Endodermal cell (in vitro differentiated cells): Measurements from ENCODE around the gene KCNQ1. TPM values are rescaled to one million over a fixed set of nuclear protein-coding genes. Genes with fewer than 3 reads are reported as not detected.

Source experiments
- DNase-seq: peaks from one replicate; pipeline ENCODE4 v3.0.0-alpha.2; 2017
- H3K27ac ChIP-seq: 2 replicates; pipeline ENCODE4 v1.5.1; 2013; ENCODE audit warnings: mild to moderate bottlenecking, low read depth, low read length, moderate library complexity
- H3K27me3 ChIP-seq: 2 replicates; pipeline ENCODE4 v1.6.1; 2013; ENCODE audit warnings: mild to moderate bottlenecking, low read length, moderate library complexity; ENCODE audit not compliant: insufficient read depth, control insufficient read depth, poor library complexity, severe bottlenecking
- H3K36me3 ChIP-seq: 2 replicates; pipeline ENCODE4 v1.7.0; 2013; ENCODE audit warnings: mild to moderate bottlenecking, low read length, moderate library complexity; ENCODE audit not compliant: control insufficient read depth, insufficient read depth
- H3K4me1 ChIP-seq: one replicate; pipeline ENCODE4 v1.7.0; 2013; ENCODE audit warnings: low read length; ENCODE audit not compliant: control insufficient read depth, insufficient read depth
- H3K4me3 ChIP-seq: 2 replicates; pipeline ENCODE4 v1.5.1; 2013; ENCODE audit warnings: mild to moderate bottlenecking, low read length, moderate library complexity
- H3K9ac ChIP-seq: 2 replicates; pipeline ENCODE4 v1.6.1; 2013; ENCODE audit warnings: mild to moderate bottlenecking, low read length, moderate library complexity; ENCODE audit not compliant: poor library complexity, severe bottlenecking; ENCODE audit errors: extremely low read depth
- H3K9me3 ChIP-seq: 2 replicates; pipeline ENCODE4 v1.6.1; 2013; ENCODE audit warnings: mild to moderate bottlenecking, low read length, moderate library complexity; ENCODE audit not compliant: control insufficient read depth
- H3K27ac Mint-ChIP-seq: 2 replicates; pipeline ENCODE4 v1.8.0; 2020; ENCODE audit warnings: mixed read lengths
- H3K27me3 Mint-ChIP-seq: 2 replicates; pipeline ENCODE4 v1.8.0; 2021; ENCODE audit warnings: mild to moderate bottlenecking, mixed read lengths; ENCODE audit not compliant: insufficient read depth
- H3K36me3 Mint-ChIP-seq: 2 replicates; pipeline ENCODE4 v1.8.0; 2020; ENCODE audit warnings: low read depth, mixed read lengths
- H3K4me1 Mint-ChIP-seq: 2 replicates; pipeline ENCODE4 v1.8.0; 2020; ENCODE audit warnings: mixed read lengths
- H3K4me3 Mint-ChIP-seq: 2 replicates; pipeline ENCODE4 v1.8.0; 2020; ENCODE audit warnings: mild to moderate bottlenecking, moderate library complexity, mixed read lengths
- H3K9me3 Mint-ChIP-seq: 2 replicates; pipeline ENCODE4 v1.8.0; 2020; ENCODE audit warnings: mild to moderate bottlenecking, mixed read lengths
- WGBS, 2 experiments: methylation state at CpG; one replicate each; pipeline versions ENCODE4 v1.1.5 to v1.1.7; 2013; ENCODE audit warnings: missing lambda C conversion rate in 2 of 2, mixed read lengths in 1 of 2; ENCODE audit not compliant: insufficient coverage in 1 of 2, insufficient read length in 1 of 2; 5-methylcytosine and 5-hydroxymethylcytosine counted together
- total RNA-seq, 2 donors: library from RNA; stranded (reverse); fragmentation: NEBNext Ultra II Directional in 1 of 2; extraction: Animal tissue kit (Norgen Biotek cat#: 25700) in 1 of 2; gene quantifications; 2 replicates in 1 of 2; 3 replicates in 1 of 2; pipeline ENCODE4 v1.2.1, GENCODE V29; 2021
- TF ChIP-seq, protein P1 (sequence below): fragments of 200-600 bp; sonication (generic); conservative IDR thresholded peaks from 2 replicates; pipeline ENCODE4 v1.5.0; 2021; ENCODE audit warnings: antibody characterized with exemption, mild to moderate bottlenecking

Gene KCNQ1
- total RNA-seq, 2 donors from 2014 or later = 1.8 to 3.5 TPM

DNA sequence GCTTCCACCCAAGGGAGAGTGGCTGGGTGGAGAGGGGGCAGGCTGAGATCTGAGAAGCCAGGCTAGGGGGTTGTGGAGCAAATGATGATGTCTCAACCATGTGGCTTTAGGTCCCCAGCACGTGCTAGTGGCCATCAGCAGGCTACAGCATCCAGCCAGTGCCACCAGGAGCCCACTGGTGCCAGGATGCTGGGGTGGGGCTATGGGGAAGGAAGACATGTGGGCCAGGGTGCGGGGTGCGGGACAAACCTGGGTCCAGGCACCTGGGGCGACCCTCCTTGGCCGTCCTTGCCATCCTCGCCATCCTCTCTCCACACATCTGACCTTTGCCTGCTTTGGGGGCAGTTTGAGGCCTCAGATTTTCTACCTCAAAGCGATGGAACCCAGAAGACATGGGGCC is 104.3 kb downstream of the KCNQ1 start:
- H3K9me3 ChIP-seq = no peaks in the 10 kb centered on the region
- Mint-ChIP-seq H3K9me3 (no peaks in the 10 kb centered on the region), H3K36me3 (no peaks in the 10 kb centered on the region), H3K4me3 (no peak overlapping the region), H3K27ac (no peak overlapping the region), H3K27me3 (peaks cover 78% of the 10 kb centered on the region), H3K4me1 (no peaks in the 10 kb centered on the region)
- no peaks in the 10 kb centered on the region for H3K36me3 ChIP-seq
- H3K27me3 ChIP-seq = peaks cover 62% of the 10 kb centered on the region
- peak; percentile 24 for DNase-seq
- no peak overlapping the region for H3K27ac ChIP-seq
- WGBS, 2 experiments = 91 to 100% methylated on average over 2 to 7 of the region's 7 CpGs
- H3K4me3 ChIP-seq = no peak overlapping the region
- H3K9ac ChIP-seq = no peak overlapping the region
- TF ChIP-seq, protein P1, sequence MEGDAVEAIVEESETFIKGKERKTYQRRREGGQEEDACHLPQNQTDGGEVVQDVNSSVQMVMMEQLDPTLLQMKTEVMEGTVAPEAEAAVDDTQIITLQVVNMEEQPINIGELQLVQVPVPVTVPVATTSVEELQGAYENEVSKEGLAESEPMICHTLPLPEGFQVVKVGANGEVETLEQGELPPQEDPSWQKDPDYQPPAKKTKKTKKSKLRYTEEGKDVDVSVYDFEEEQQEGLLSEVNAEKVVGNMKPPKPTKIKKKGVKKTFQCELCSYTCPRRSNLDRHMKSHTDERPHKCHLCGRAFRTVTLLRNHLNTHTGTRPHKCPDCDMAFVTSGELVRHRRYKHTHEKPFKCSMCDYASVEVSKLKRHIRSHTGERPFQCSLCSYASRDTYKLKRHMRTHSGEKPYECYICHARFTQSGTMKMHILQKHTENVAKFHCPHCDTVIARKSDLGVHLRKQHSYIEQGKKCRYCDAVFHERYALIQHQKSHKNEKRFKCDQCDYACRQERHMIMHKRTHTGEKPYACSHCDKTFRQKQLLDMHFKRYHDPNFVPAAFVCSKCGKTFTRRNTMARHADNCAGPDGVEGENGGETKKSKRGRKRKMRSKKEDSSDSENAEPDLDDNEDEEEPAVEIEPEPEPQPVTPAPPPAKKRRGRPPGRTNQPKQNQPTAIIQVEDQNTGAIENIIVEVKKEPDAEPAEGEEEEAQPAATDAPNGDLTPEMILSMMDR = no peak
- no peaks in the 10 kb centered on the region for H3K4me1 ChIP-seq

DNA sequence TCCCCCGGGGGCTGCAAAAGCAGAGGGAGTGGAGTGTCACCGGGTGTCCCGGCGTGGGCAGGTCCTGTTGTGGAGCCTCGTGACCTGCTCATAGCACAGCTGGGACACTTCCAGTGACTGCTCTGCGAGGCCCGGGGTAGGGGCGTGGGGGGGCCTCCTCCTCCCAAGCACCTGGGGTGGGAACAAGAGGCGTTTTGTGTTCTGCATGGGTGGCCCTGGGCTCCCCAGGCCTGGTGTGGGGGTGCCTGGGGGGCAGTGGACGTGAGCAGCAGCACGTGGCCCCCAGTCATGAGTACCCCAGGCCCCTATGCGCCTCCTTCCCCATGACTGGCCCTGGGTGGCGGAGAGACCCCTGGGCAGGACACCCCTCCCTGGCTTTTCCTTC is 104.7 kb downstream of the KCNQ1 start:
- Mint-ChIP-seq H3K36me3 (no peaks in the 10 kb centered on the region), H3K27ac (no peak overlapping the region), H3K4me1 (peaks cover under 1% of the 10 kb centered on the region), H3K9me3 (no peaks in the 10 kb centered on the region), H3K4me3 (no peak overlapping the region), H3K27me3 (peaks cover 81% of the 10 kb centered on the region)
- Histone ChIP-seq H3K4me1 (no peaks in the 10 kb centered on the region), H3K9ac (no peak overlapping the region), H3K27me3 (peaks cover 62% of the 10 kb centered on the region), H3K36me3 (no peaks in the 10 kb centered on the region), H3K4me3 (no peak overlapping the region), H3K27ac (no peak overlapping the region), H3K9me3 (no peaks in the 10 kb centered on the region)
- peak; percentile 16 for DNase-seq
- TF ChIP-seq, protein P1 = no peak
- 90 to 100% methylated on average over 5 to 13 of the region's 13 CpGs for WGBS, 2 experiments

DNA sequence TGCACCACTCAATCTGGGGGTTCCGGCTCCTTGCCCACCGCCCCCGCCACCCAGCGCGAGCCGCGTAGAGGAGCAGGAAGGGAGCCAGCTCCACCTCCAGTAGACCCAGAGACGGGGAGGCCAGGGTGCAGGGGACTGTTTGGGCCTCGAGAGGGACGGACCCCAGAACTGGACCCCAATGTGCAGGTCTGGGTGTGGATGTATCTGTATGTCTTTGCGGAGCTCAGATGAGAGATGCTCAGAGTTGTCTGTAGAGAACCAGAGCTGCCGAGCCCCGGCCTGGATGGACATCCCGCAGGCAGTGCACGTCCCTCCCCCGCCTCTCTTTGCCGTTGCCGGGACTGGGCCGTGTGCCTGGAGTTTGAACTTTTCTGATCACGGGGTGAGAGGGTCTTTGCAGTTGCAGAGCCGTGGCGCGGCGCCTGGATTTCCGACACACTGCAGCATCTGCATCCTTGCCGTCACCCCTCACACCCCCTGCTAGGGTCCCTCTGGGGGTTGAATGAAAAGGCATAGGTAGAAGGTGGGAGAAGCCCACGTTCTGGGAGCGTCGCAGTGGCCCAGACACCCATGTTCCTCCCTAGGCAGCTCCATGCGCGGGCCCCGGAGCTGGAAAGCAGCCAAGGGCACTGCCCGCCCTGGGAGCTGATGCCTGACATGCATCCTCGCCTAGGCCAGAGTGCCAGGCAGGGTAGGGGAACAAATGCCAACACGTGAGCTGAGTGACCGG is 105.2 kb downstream of the KCNQ1 start:
- Histone ChIP-seq H3K4me3 (no peak overlapping the region), H3K27ac (no peak overlapping the region), H3K27me3 (peaks cover 56% of the 10 kb centered on the region), H3K9me3 (no peaks in the 10 kb centered on the region), H3K9ac (no peak overlapping the region), H3K36me3 (no peaks in the 10 kb centered on the region), H3K4me1 (no peaks in the 10 kb centered on the region)
- Mint-ChIP-seq H3K9me3 (no peaks in the 10 kb centered on the region), H3K4me1 (peaks cover 5% of the 10 kb centered on the region), H3K36me3 (no peaks in the 10 kb centered on the region), H3K27me3 (peaks cover 81% of the 10 kb centered on the region), H3K4me3 (no peak overlapping the region), H3K27ac (no peak overlapping the region)
- peak; percentile 14 for DNase-seq
- 93 to 95% methylated on average over 11 to 36 of the region's 36 CpGs for WGBS, 2 experiments
- TF ChIP-seq, protein P1 = no peak
